HTR-8/SVneo (cell line): ENCODE data around the gene MROH2A.

ENCODE experiments used
- DNase-seq: peaks from one replicate; pipeline ENCODE4 v3.0.0; 2011; ENCODE audit warnings: low spot score, mixed read lengths; ENCODE audit not compliant: insufficient read length
- FAIRE-seq: peaks from 2 replicates; lab custom pipeline; 2011; peaks lifted over from hg19 to GRCh38; lab: Jason Lieb, UNC

MROH2A gene

DNA sequence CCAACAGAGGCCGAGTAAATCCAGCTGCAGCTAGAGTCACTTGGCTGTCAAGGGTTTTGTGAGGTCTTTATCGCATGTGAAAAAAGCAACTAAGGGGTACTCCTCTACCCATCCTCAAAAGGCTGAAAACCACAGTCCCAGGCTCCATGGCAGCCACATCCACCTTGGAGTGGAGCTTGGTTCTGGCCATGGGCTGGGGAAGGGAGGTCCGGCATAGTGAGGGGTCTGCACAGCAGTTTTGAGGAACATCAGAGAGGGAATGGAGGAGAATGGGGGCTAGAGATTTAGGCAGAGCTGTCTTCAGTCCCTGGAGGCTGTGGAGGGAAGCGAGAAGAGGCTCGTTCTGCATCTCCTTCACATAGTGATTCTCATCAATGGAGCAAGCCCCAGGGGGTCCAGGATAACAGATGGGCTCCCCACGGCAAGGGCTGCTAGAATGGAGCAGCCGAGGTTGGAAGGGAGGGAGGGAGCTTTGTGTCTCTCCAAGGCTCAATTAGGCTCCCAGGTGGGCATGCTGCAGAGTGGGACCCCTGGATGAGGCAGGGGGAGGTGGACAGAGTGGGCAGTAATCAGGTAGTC, 21.0 kb downstream of the MROH2A start:
- FAIRE-seq: no peak
- no peak for DNase-seq

DNA sequence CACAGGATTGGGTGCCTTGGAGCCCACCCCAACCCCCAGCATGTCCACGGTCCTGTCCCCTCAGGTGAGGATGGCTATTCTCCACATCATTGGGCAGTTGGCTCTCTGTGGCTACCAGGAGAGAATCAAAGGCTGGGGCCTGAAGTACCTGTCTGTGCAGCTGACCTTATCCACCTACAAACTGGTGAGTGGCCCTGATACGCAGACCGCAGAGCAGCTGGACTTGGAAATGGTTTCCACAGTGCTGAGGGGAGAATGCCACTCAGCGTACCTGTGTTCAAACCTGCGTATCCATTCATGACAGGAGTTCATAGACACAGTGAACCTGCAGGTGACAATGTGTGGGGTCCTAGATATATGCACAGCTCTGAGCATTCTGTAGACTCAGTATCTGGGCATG, 21.6 kb downstream of the MROH2A start:
- FAIRE-seq (peak; percentile 26), DNase-seq (no peak)

- DNase-seq: no peak
- FAIRE-seq: no peak
Measured at GRCh38 chr2:233800208-233800607, 22.1 kb downstream of the MROH2A start.

- DNase-seq (no peak), FAIRE-seq (no peak)
Measured at GRCh38 chr2:233801357-233802131, 23.4 kb downstream of the MROH2A start.

- FAIRE-seq (no peak), DNase-seq (no peak)
Measured at GRCh38 chr2:233802132-233802815, 24.1 kb downstream of the MROH2A start.

- FAIRE-seq (no peak), DNase-seq (no peak)
Measured at GRCh38 chr2:233803292-233803911, 25.3 kb downstream of the MROH2A start.

DNA sequence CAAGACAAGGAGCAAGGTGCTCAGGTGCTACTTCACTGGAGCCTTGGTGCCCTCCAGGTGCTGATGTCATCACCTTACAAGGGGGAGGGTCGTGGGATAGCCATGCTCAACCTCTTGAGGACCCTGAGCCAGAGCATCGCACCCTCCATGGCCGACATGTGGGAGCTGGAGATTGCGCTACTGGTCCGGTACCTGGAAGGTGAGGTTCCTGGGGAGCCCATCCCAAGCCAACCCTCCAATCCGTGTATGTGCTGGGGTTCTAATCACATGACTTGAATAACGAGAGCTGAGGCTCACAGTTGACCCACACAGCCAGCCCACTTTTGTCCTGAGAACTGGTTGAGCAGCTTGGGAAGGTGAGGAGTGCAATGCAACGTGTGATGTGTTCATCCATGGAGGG, 25.9 kb downstream of the MROH2A start:
- DNase-seq (no peak), FAIRE-seq (no peak)

- no peak for DNase-seq
- peak; percentile 74 for FAIRE-seq
Measured at GRCh38 chr2:233807215-233807865, 29.2 kb downstream of the MROH2A start.

- DNase-seq (no peak), FAIRE-seq (no peak)
Measured at GRCh38 chr2:233807966-233808935, 30.1 kb downstream of the MROH2A start.

DNA sequence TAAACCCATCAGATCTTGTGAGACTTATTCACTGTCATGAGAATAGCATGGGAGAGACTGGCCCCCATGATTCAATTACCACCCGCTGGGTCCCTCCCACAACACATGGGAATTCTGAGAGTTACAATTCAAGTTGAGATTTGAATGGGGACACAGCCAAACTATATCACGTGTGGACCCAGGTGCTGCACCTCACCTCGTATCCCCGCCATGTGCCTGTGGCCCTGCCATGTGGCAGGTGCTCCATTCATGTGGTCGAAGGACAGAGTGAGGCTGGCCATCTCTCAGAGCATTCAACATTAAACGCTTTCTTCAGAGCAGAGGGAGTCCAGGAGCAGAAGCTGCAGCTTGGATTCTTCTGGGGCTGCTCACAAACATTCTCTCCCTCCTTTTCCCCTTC, 32.3 kb downstream of the MROH2A start:
- FAIRE-seq (no peak), DNase-seq (no peak)

GRCh38 chr2:233811087-233811486, 33.0 kb downstream of the MROH2A start:
- DNase-seq (no peak), FAIRE-seq (no peak)

GRCh38 chr2:233811732-233812131, 33.6 kb downstream of the MROH2A start:
- no peak for FAIRE-seq
- DNase-seq: no peak

- no peak for FAIRE-seq
- no peak for DNase-seq
Measured at GRCh38 chr2:233813236-233814055, 35.3 kb downstream of the MROH2A start.

DNA sequence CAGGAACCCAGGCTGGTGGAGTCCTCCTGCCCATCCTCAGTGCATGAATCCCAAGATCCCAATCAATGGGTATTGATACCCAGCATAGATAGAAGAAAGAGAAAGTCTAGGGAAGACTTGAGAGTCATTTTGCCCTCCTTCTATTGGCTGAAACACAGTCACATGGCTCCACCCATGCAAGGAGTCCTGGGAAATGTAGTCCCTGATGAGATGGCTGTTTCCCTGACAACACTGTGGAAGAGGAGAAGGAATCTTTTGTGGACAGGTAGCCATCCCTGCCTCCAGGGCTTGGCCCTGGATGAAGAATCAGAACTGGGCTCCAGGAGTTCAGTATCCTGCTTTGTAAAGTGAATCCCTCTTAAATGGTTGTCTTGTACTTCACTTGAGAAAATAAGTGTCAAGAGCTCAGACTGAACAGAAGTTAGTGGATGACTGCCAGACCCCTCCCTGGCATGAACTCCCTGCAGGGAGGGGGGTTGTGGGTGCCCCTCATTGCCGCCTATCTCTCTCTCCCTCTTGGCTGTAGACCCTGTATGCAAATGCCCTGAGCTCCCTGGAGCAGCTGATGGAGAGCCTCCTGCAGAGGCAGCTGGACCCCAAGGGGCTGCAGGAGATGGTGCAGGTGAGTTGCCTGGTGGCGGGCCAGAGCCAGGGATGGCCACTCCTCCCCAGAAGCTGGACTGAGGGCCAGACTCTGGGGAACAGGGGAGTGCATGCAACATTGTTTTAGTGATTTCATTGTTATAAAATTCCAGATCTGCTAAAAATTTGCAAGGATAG, 36.1 kb downstream of the MROH2A start:
- FAIRE-seq: no peak

GRCh38 chr2:233815861-233816260, 37.7 kb downstream of the MROH2A start:
- DNase-seq (no peak), FAIRE-seq (no peak)

More for the DNA sequence above, 36.1 kb downstream of the MROH2A start:
- no peak for DNase-seq

GRCh38 chr2:233816334-233816733, 38.2 kb downstream of the MROH2A start:
- DNase-seq (no peak), FAIRE-seq (no peak)

GRCh38 chr2:233816771-233817170, 38.6 kb downstream of the MROH2A start:
- no peak for DNase-seq
- no peak for FAIRE-seq
